Measurements from ENCODE around the gene ALDH2. TPM values are rescaled to one million over a fixed set of nuclear protein-coding genes. Genes with fewer than 3 reads are reported as not detected.

ALDH2 gene
- total and polyA plus RNA-seq, 10 of the 15 experiments (the other 5 are each of a cell fraction or from before 2014, with no cell fraction given) = 1.4 to 16.4 (median 8.7) TPM

GRCh38 chr12:111764120-111764821, 2.5 kb upstream of the ALDH2 start (continued):
- peak; percentile 66 for TF ChIP-seq ATF7 (IDR thresholded peaks at IDR 0.05; ENCODE audit: low read depth)
- no peak for TF ChIP-seq SRF (IDR thresholded peaks at IDR 0.05; ENCODE audit: low read depth in 2 of 2, low read length in 2 of 2)
- no peak for TF ChIP-seq BHLHE40 (IDR thresholded peaks at IDR 0.05; ENCODE audit: borderline replicate concordance in 1 of 2, low read depth in 2 of 2, low read length in 1 of 2)
- no peak for TF ChIP-seq SMAD5 (IDR thresholded peaks at IDR 0.05; ENCODE audit: low read depth)
- no peak for TF ChIP-seq GATAD2B (conservative IDR thresholded peaks at IDR 0.05; ENCODE audit: low read depth)
- TF ChIP-seq ZBTB40 (IDR thresholded peaks at IDR 0.05; ENCODE audit: borderline replicate concordance) = no peak
- no peak for TF ChIP-seq ZBTB4 (CRISPR knock-in tag; IDR thresholded peaks at IDR 0.05)
- TF ChIP-seq POLR2AphosphoS5 (IDR thresholded peaks at IDR 0.05; ENCODE audit: low read length) = no peak
- TF ChIP-seq ETV6 (conservative IDR thresholded peaks at IDR 0.05 in 1 of 2, IDR thresholded peaks at IDR 0.05 in 1 of 2; ENCODE audit: borderline replicate concordance in 1 of 2, low read depth in 1 of 2) = peak in 1 of 2 experiments; percentile 49; a peak in 1 of 4 replicates
- no peak for TF ChIP-seq SMARCA5 (IDR thresholded peaks at IDR 0.05)
- TF ChIP-seq, protein P1, sequence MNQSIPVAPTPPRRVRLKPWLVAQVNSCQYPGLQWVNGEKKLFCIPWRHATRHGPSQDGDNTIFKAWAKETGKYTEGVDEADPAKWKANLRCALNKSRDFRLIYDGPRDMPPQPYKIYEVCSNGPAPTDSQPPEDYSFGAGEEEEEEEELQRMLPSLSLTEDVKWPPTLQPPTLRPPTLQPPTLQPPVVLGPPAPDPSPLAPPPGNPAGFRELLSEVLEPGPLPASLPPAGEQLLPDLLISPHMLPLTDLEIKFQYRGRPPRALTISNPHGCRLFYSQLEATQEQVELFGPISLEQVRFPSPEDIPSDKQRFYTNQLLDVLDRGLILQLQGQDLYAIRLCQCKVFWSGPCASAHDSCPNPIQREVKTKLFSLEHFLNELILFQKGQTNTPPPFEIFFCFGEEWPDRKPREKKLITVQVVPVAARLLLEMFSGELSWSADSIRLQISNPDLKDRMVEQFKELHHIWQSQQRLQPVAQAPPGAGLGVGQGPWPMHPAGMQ (IDR thresholded peaks at IDR 0.05; ENCODE audit: borderline replicate concordance) = no peak
- TF ChIP-seq SUPT20H (IDR thresholded peaks at IDR 0.05; ENCODE audit: borderline replicate concordance, control insufficient read depth, low read depth, low read length) = no peak
- TF ChIP-seq, protein P2, sequence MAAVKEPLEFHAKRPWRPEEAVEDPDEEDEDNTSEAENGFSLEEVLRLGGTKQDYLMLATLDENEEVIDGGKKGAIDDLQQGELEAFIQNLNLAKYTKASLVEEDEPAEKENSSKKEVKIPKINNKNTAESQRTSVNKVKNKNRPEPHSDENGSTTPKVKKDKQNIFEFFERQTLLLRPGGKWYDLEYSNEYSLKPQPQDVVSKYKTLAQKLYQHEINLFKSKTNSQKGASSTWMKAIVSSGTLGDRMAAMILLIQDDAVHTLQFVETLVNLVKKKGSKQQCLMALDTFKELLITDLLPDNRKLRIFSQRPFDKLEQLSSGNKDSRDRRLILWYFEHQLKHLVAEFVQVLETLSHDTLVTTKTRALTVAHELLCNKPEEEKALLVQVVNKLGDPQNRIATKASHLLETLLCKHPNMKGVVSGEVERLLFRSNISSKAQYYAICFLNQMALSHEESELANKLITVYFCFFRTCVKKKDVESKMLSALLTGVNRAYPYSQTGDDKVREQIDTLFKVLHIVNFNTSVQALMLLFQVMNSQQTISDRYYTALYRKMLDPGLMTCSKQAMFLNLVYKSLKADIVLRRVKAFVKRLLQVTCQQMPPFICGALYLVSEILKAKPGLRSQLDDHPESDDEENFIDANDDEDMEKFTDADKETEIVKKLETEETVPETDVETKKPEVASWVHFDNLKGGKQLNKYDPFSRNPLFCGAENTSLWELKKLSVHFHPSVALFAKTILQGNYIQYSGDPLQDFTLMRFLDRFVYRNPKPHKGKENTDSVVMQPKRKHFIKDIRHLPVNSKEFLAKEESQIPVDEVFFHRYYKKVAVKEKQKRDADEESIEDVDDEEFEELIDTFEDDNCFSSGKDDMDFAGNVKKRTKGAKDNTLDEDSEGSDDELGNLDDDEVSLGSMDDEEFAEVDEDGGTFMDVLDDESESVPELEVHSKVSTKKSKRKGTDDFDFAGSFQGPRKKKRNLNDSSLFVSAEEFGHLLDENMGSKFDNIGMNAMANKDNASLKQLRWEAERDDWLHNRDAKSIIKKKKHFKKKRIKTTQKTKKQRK (IDR thresholded peaks at IDR 0.05; ENCODE audit: low read depth, low read length) = no peak
- no peak for TF ChIP-seq KLF5 (IDR thresholded peaks at IDR 0.05; ENCODE audit: partially characterized antibody)
- TF ChIP-seq, protein P3, sequence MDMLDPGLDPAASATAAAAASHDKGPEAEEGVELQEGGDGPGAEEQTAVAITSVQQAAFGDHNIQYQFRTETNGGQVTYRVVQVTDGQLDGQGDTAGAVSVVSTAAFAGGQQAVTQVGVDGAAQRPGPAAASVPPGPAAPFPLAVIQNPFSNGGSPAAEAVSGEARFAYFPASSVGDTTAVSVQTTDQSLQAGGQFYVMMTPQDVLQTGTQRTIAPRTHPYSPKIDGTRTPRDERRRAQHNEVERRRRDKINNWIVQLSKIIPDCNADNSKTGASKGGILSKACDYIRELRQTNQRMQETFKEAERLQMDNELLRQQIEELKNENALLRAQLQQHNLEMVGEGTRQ (IDR thresholded peaks at IDR 0.05; ENCODE audit: borderline replicate concordance, low read depth, low read length) = no peak

Measured in GM12878 (cell line).